OCI-LY7 (cell line): ENCODE data around the gene TNN. TPM values are rescaled to one million over a fixed set of nuclear protein-coding genes. Genes with fewer than 3 reads are reported as not detected.

Experiments used
- BruUV-seq: library from RNA; stranded (reverse); fragments of 400-500 nt; replicated peaks from 2 replicates; lab custom pipeline; 2021; lab: Mats Ljungman, UMichigan
- CTCF ChIA-PET: fragments of 300-600 bp; sonication (Branson Sonifier 250); formaldehyde crosslinking; loops from one replicate; lab custom pipeline; 2022; ENCODE audit warnings: antibody characterized with exemption; ENCODE audit not compliant: unreplicated experiment; lab: Charles Lee
- POLR2A ChIA-PET: fragments of 300-600 bp; sonication (Branson Sonifier 250); formaldehyde crosslinking; loops from one replicate; lab custom pipeline; 2022; ENCODE audit warnings: antibody characterized with exemption; lab: Charles Lee
- DNase-seq: peaks from one replicate; pipeline ENCODE4 v3.0.0-alpha.2; 2015; ENCODE audit warnings: low spot score
- H2AFZ ChIP-seq: fragments of 200-600 bp; sonication (generic), shearing (Covaris generic); 2 replicates; pipeline ENCODE4 v1.6.1; 2014; ENCODE audit warnings: mild to moderate bottlenecking, antibody characterized with exemption, low read length, moderate library complexity
- H3K27ac ChIP-seq: fragments of 200-600 bp; sonication (generic); 2 replicates; pipeline ENCODE4 v1.5.1; 2014; ENCODE audit warnings: mixed run types, low read depth, mild to moderate bottlenecking, moderate library complexity, low read length, inconsistent platforms; ENCODE audit not compliant: poor library complexity, severe bottlenecking
- H3K36me3 ChIP-seq: fragments of 200-600 bp; sonication (generic); 2 replicates; pipeline ENCODE4 v1.6.1; 2014; ENCODE audit warnings: mild to moderate bottlenecking, antibody characterized with exemption, low read length, moderate library complexity, mixed read lengths; ENCODE audit not compliant: insufficient read depth
- H3K4me1 ChIP-seq: fragments of 200-600 bp; sonication (generic); 2 replicates; pipeline ENCODE4 v1.5.1; 2014; ENCODE audit warnings: mild to moderate bottlenecking, low read length; ENCODE audit not compliant: insufficient read depth, poor library complexity, severe bottlenecking
- H3K4me2 ChIP-seq: fragments of 200-600 bp; sonication (generic); 2 replicates; pipeline ENCODE4 v1.6.1; 2014; ENCODE audit warnings: mild to moderate bottlenecking, low read length
- H3K4me3 ChIP-seq: fragments of 200-600 bp; sonication (generic); 2 replicates; pipeline ENCODE4 v1.5.1; 2014; ENCODE audit warnings: mild to moderate bottlenecking, low read depth, low read length; ENCODE audit not compliant: poor library complexity, severe bottlenecking
- H3K79me2 ChIP-seq: fragments of 200-600 bp; sonication (generic); 2 replicates; pipeline ENCODE4 v1.6.1; 2016; ENCODE audit warnings: low read depth, mild to moderate bottlenecking, low read length, moderate library complexity, mixed read lengths; ENCODE audit not compliant: insufficient read depth
- H3K9me2 ChIP-seq: fragments of 200-600 bp; sonication (generic); 2 replicates; pipeline ENCODE4 v1.6.1; 2016; ENCODE audit warnings: mild to moderate bottlenecking, low read length, mixed read lengths; ENCODE audit not compliant: insufficient read depth
- H3K9me3 ChIP-seq: fragments of 200-600 bp; sonication (generic); 2 replicates; pipeline ENCODE4 v1.6.1; 2014; ENCODE audit warnings: mild to moderate bottlenecking, mixed run types, low read length, mixed read lengths
- H4K20me1 ChIP-seq: fragments of 200-600 bp; sonication (generic); 2 replicates; pipeline ENCODE4 v1.6.1; 2014; ENCODE audit warnings: mild to moderate bottlenecking, antibody characterized with exemption, low read length, moderate library complexity, mixed read lengths; ENCODE audit not compliant: insufficient read depth
- CTCF ChIP-seq: fragments of 200-600 bp; sonication (generic); conservative IDR thresholded peaks from 2 replicates; pipeline ENCODE4 v1.5.1; 2014; ENCODE audit warnings: mild to moderate bottlenecking, antibody characterized with exemption, low read length, moderate library complexity, mixed read lengths
- EZH2phosphoT487 ChIP-seq: fragments of 200-600 bp; sonication (generic); IDR thresholded peaks from 2 replicates; pipeline ENCODE4 v1.6.1; 2018; ENCODE audit warnings: low read depth, borderline replicate concordance, mild to moderate bottlenecking, mixed run types, antibody characterized with exemption, low read length, moderate library complexity, mixed read lengths
- intact Hi-C: fragments of 100-400 bp; cut with micrococcal nuclease; formaldehyde crosslinking; loops from one replicate; pipeline ENCODE4 v1.10.0; 2022; ENCODE audit not compliant: unreplicated experiment
- total RNA-seq, 2 experiments: library from RNA; depleted of rRNA in 1 of 2; stranded (reverse); fragments of >200 nt in 1 of 2; shearing (Covaris generic) in 1 of 2; gene quantifications; 2 replicates each; pipeline ENCODE4 v1.2.3, GENCODE V29; 2014 to 2022

TNN gene
- total RNA-seq, 2 experiments from 2014 or later = not detected

DNA sequence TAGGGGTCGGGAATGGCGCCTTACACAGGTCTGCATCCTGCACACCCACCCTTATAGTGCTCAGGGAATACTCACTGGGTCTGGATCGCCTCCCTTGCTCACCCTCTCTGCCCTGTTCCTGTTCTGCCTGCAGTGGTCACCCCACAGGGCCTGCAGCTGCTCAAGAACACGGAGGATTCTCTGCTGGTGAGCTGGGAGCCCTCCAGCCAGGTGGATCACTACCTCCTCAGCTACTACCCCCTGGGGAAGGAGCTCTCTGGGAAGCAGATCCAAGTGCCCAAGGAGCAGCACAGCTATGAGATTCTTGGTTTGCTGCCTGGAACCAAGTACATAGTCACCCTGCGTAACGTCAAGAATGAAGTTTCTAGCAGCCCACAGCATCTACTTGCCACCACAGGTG is 12.4 kb downstream of the TNN start:
- Histone ChIP-seq H4K20me1 (no peaks in the 10 kb centered on the region), H3K27ac (no peak overlapping the region), H3K4me2 (no peak overlapping the region), H3K9me3 (no peaks in the 10 kb centered on the region), H2AFZ (no peak overlapping the region), H3K79me2 (no peaks in the 10 kb centered on the region), H3K4me1 (no peaks in the 10 kb centered on the region), H3K4me3 (no peak overlapping the region), H3K36me3 (no peaks in the 10 kb centered on the region), H3K9me2 (no peaks in the 10 kb centered on the region)
- DNase-seq = no peak
- ChIA-PET POLR2A (no interaction called here), CTCF (no interaction called here)
- intact Hi-C loops = no loop called here
- TF ChIP-seq CTCF = no peak
- TF ChIP-seq EZH2phosphoT487 = no peak
- no TSS peak for BruUV-seq

DNA sequence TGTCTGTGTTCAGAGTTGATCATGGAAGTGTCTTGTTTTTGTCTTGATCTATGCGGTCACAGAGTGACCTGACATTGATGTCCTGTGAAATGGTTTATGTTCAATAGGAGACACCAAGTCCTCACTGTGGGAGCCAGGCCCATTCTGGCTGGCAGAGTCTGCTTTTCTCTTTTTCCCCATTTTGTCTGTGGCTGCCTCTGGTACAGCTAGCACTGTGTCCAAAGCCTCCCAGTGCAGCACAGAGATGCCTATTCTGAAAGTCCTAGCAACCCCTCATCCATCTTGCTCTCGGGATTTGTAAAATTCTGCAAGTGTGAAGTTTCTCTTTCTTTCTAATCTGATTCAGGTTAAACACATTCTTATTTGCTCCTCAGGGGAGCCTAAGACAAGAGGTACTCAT is 14.3 kb downstream of the TNN start:
- Histone ChIP-seq H3K4me1 (no peaks in the 10 kb centered on the region), H3K27ac (no peak overlapping the region), H4K20me1 (no peaks in the 10 kb centered on the region), H3K4me2 (no peak overlapping the region), H2AFZ (no peak overlapping the region), H3K36me3 (no peaks in the 10 kb centered on the region), H3K9me3 (no peaks in the 10 kb centered on the region), H3K4me3 (no peak overlapping the region), H3K79me2 (no peaks in the 10 kb centered on the region), H3K9me2 (no peaks in the 10 kb centered on the region)
- BruUV-seq = no TSS peak
- no peak for TF ChIP-seq CTCF
- no peak for TF ChIP-seq EZH2phosphoT487
- intact Hi-C loops = no loop called here
- POLR2A ChIA-PET = no interaction called here
- CTCF ChIA-PET = no interaction called here
- DNase-seq = no peak

DNA sequence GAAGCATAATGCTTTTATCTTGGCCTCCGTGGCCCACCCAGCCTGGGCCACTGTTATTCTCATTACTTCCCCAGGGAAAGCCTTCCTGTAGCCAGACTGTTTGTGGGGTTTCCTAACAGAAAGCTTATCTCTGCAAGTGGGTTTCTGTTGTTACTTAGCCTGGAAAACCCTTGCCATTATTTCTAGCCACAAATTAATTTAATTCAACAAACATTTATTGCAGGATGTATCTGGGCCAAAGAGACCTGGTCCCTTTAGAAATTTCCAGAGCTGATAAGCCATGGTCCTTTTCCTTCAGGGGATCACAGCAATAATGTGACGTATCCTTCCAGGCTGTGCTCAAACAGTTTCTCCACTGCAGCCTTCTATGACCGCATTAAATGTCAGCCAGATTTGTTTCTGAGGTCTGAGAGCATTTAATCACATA is 20.9 kb downstream of the TNN start:
- Histone ChIP-seq H3K27ac (no peak overlapping the region), H4K20me1 (no peaks in the 10 kb centered on the region), H3K4me3 (no peak overlapping the region), H3K36me3 (no peaks in the 10 kb centered on the region), H3K4me2 (no peak overlapping the region), H3K4me1 (no peaks in the 10 kb centered on the region), H2AFZ (no peak overlapping the region), H3K9me2 (no peaks in the 10 kb centered on the region), H3K79me2 (no peaks in the 10 kb centered on the region), H3K9me3 (no peaks in the 10 kb centered on the region)
- BruUV-seq = no TSS peak
- intact Hi-C loops = no loop called here
- ChIA-PET POLR2A (no interaction called here), CTCF (no interaction called here)
- no peak for DNase-seq
- TF ChIP-seq EZH2phosphoT487 (no peak), CTCF (no peak)
